H1 (cell line): ENCODE data around the gene HTR2B. TPM values are rescaled to one million over a fixed set of nuclear protein-coding genes. Genes with fewer than 3 reads are reported as not detected.

Experiments used
- CTCF ChIA-PET: fragments of 300-600 bp; sonication (Branson Sonifier 250); formaldehyde crosslinking; loops from one replicate; lab custom pipeline; 2021; ENCODE audit not compliant: partially characterized antibody; lab: Charles Lee
- POLR2A ChIA-PET: fragments of 300-600 bp; sonication (Branson Sonifier 250); formaldehyde crosslinking; loops from one replicate; lab custom pipeline; 2021; ENCODE audit warnings: inconsistent platforms; ENCODE audit not compliant: partially characterized antibody; lab: Charles Lee
- DNase-seq, 2 experiments: peaks; one replicate each; pipeline versions ENCODE4 v3.0.0 to v3.0.0-alpha.2; 2010 to 2022; ENCODE audit warnings: low spot score in 2 of 2, low read depth in 1 of 2, mixed read lengths in 1 of 2
- FAIRE-seq: peaks from 2 replicates; lab custom pipeline; 2011; peaks lifted over from hg19 to GRCh38; lab: Jason Lieb, UNC
- H2AFZ ChIP-seq: 2 replicates; pipeline ENCODE4 v1.8.1; 2012; ENCODE audit warnings: low read length, inconsistent platforms
- H2AK5ac ChIP-seq: 2 replicates; pipeline ENCODE4 v1.6.1; 2013; ENCODE audit warnings: low read depth, low read length
- H2BK120ac ChIP-seq: replicated peaks from 2 replicates; pipeline ENCODE3; 2013; ENCODE audit warnings: low read depth, low read length, inconsistent platforms
- H2BK12ac ChIP-seq: 2 replicates; pipeline ENCODE4 v1.6.1; 2013; ENCODE audit warnings: low read depth, low read length
- H2BK15ac ChIP-seq: 2 replicates; pipeline ENCODE4 v1.6.1; 2013; ENCODE audit warnings: low read length
- H2BK20ac ChIP-seq: 2 replicates; pipeline ENCODE4 v1.6.1; 2013; ENCODE audit warnings: low read length
- H2BK5ac ChIP-seq: 2 replicates; pipeline ENCODE4 v1.6.1; 2013; ENCODE audit warnings: low read depth, low read length
- H3K14ac ChIP-seq: 2 replicates; pipeline ENCODE4 v1.6.1; 2013; ENCODE audit warnings: inconsistent platforms; ENCODE audit not compliant: insufficient read length
- H3K18ac ChIP-seq: 2 replicates; pipeline ENCODE4 v1.6.1; 2013; ENCODE audit warnings: low read length; ENCODE audit errors: extremely low read depth
- H3K23ac ChIP-seq: 2 replicates; pipeline ENCODE4 v1.6.1; 2013; ENCODE audit warnings: inconsistent platforms; ENCODE audit not compliant: insufficient read length
- H3K23me2 ChIP-seq: 2 replicates; pipeline ENCODE4 v1.6.1; 2013; ENCODE audit warnings: low read depth, low read length
- H3K27ac ChIP-seq: 2 replicates; pipeline ENCODE4 v1.6.1; 2011; ENCODE audit warnings: low read depth, low read length, inconsistent platforms
- H3K27me3 ChIP-seq, 4 experiments: replicated peaks in 1 of 4; 1 replicate in 1 of 4; 2 replicates in 3 of 4; pipeline versions ENCODE4 v1.6.1 to v1.8.1; 2011 to 2013; ENCODE audit warnings: low read length in 3 of 4, mild to moderate bottlenecking in 3 of 4, inconsistent platforms in 2 of 4, mixed read lengths in 2 of 4, moderate library complexity in 1 of 4; ENCODE audit not compliant: control insufficient read depth in 3 of 4, insufficient read depth in 3 of 4; ENCODE audit errors: extremely low read depth in 1 of 4
- H3K36me3 ChIP-seq, 4 experiments: 2 replicates each; pipeline versions ENCODE4 v1.6.1 to v1.8.1; 2011 to 2013; ENCODE audit warnings: mild to moderate bottlenecking in 4 of 4, low read length in 3 of 4, moderate library complexity in 2 of 4, control low read depth in 1 of 4, inconsistent platforms in 1 of 4; ENCODE audit not compliant: insufficient read depth in 4 of 4, control insufficient read depth in 2 of 4
- H3K4ac ChIP-seq: replicated peaks from 2 replicates; pipeline ENCODE3; 2013; ENCODE audit warnings: low read length, low read depth, mixed read lengths, inconsistent platforms; ENCODE audit not compliant: insufficient read length
- H3K4me1 ChIP-seq, 4 experiments: replicated peaks in 1 of 4; 1 replicate in 1 of 4; 2 replicates in 3 of 4; pipeline versions ENCODE4 v1.6.1 to v1.8.1; 2011 to 2013; ENCODE audit warnings: low read length in 3 of 4, inconsistent platforms in 2 of 4, mixed read lengths in 1 of 4; ENCODE audit not compliant: insufficient read depth in 4 of 4, control insufficient read depth in 3 of 4
- H3K4me2 ChIP-seq, 2 experiments: 2 replicates each; pipeline versions ENCODE4 v1.6.1 to v1.8.1; 2011 to 2013; ENCODE audit warnings: low read depth in 2 of 2, low read length in 2 of 2, control low read depth in 1 of 2, inconsistent platforms in 1 of 2, mild to moderate bottlenecking in 1 of 2; ENCODE audit not compliant: insufficient read depth in 1 of 2
- H3K4me3 ChIP-seq, 4 experiments: fragments of 200-600, 300-600 bp in 1 of 4; sonication (generic), shearing (Covaris generic), sonication (Bioruptor Twin) in 1 of 4; 2 replicates each; pipeline versions ENCODE4 v1.5.1 to v1.8.1; 2011 to 2016; ENCODE audit warnings: low read length in 4 of 4, low read depth in 3 of 4, control low read depth in 2 of 4, inconsistent platforms in 2 of 4, mild to moderate bottlenecking in 2 of 4, mixed read lengths in 1 of 4, moderate library complexity in 1 of 4; ENCODE audit not compliant: insufficient read depth in 2 of 4; ENCODE audit errors: extremely low read depth in 1 of 4
- H3K56ac ChIP-seq: replicated peaks from 2 replicates; pipeline ENCODE3; 2013; ENCODE audit warnings: low read depth, mild to moderate bottlenecking, mixed read lengths, low read length, inconsistent platforms; ENCODE audit not compliant: insufficient read length
- H3K79me1 ChIP-seq: 2 replicates; pipeline ENCODE4 v1.6.1; 2013; ENCODE audit warnings: low read depth, low read length, control low read depth
- H3K79me2 ChIP-seq, 2 experiments: 2 replicates each; pipeline versions ENCODE4 v1.6.1 to v1.8.1; 2012 to 2013; ENCODE audit warnings: low read length in 2 of 2, mild to moderate bottlenecking in 2 of 2, inconsistent platforms in 1 of 2; ENCODE audit not compliant: insufficient read depth in 2 of 2, control insufficient read depth in 1 of 2
- H3K9ac ChIP-seq, 4 experiments: replicated peaks in 1 of 4; 1 replicate in 1 of 4; 2 replicates in 3 of 4; pipeline versions ENCODE4 v1.6.1 to v1.8.1; 2011 to 2013; ENCODE audit warnings: low read depth in 3 of 4, low read length in 3 of 4, control low read depth in 2 of 4, mild to moderate bottlenecking in 2 of 4, moderate library complexity in 2 of 4, inconsistent platforms in 1 of 4; ENCODE audit errors: extremely low read depth in 1 of 4
- H3K9me3 ChIP-seq, 2 experiments: 2 replicates each; pipeline versions ENCODE4 v1.6.1 to v1.8.1; 2012 to 2013; ENCODE audit warnings: mild to moderate bottlenecking in 2 of 2, moderate library complexity in 2 of 2, control low read depth in 1 of 2, inconsistent platforms in 1 of 2, low read depth in 1 of 2, low read length in 1 of 2, mixed read lengths in 1 of 2; ENCODE audit not compliant: insufficient read depth in 2 of 2
- H4K20me1 ChIP-seq, 2 experiments: replicated peaks in 1 of 2; 2 replicates each; pipeline versions ENCODE3 to v1.8.1; 2011 to 2013; ENCODE audit warnings: inconsistent platforms in 2 of 2, low read length in 2 of 2, mild to moderate bottlenecking in 1 of 2; ENCODE audit not compliant: insufficient read depth in 2 of 2, control insufficient read depth in 1 of 2
- H4K5ac ChIP-seq: 2 replicates; pipeline ENCODE4 v1.6.1; 2013; ENCODE audit warnings: low read length, low read depth, mixed read lengths, inconsistent platforms; ENCODE audit not compliant: insufficient read length
- H4K8ac ChIP-seq: 2 replicates; pipeline ENCODE4 v1.8.0; 2013; ENCODE audit warnings: mild to moderate bottlenecking, moderate library complexity, low read length, inconsistent platforms; ENCODE audit not compliant: insufficient read depth; ENCODE audit errors: extremely low read depth
- H4K91ac ChIP-seq: replicated peaks from 2 replicates; pipeline ENCODE3; 2013; ENCODE audit warnings: low read length, mixed read lengths, inconsistent platforms; ENCODE audit not compliant: insufficient read length
- CEBPB ChIP-seq: IDR thresholded peaks from 2 replicates; pipeline ENCODE4 v1.6.1; 2012; ENCODE audit warnings: low read depth, low read length
- POLR2AphosphoS5 ChIP-seq: IDR thresholded peaks from 2 replicates; pipeline ENCODE4 v1.6.1; 2011; ENCODE audit warnings: low read depth, low read length
- SP2 ChIP-seq: IDR thresholded peaks from 2 replicates; pipeline ENCODE4 v1.6.1; 2012; ENCODE audit warnings: mild to moderate bottlenecking, low read length, inconsistent platforms
- WGBS, 2 experiments: shearing (Covaris generic) in 1 of 2; methylation state at CpG; one replicate each; pipeline versions ENCODE4 v1.1.6 to v1.1.7; 2013 to 2015; ENCODE audit warnings: low lambda C conversion rate in 2 of 2, mixed read lengths in 2 of 2, inconsistent platforms in 1 of 2, low coverage in 1 of 2, missing lambda C conversion rate in 1 of 2; ENCODE audit not compliant: insufficient replicate concordance in 2 of 2, insufficient coverage in 1 of 2, insufficient read length in 1 of 2; ENCODE audit errors: extremely low coverage in 1 of 2, missing lambda C conversion rate in 1 of 2; 5-methylcytosine and 5-hydroxymethylcytosine counted together
- polyA plus RNA-seq, 7 experiments: library from polyadenylated mRNA; depleted of rRNA in 3 of 7; stranded (reverse) in 5 of 7; unstranded in 2 of 7; fragments of >200 nt in 5 of 7; fragments of 200-250 nt in 2 of 7; gene quantifications; 1 replicate in 5 of 7; 2 replicates in 1 of 7; 4 replicates in 1 of 7; pipeline versions ENCODE4 v1.2.1 to v1.2.3, GENCODE V29; 2011 to 2013; ENCODE audit warnings: missing spikeins in 2 of 7, mixed read lengths in 2 of 7
- total RNA-seq: library from RNA; stranded (reverse); fragmentation: NEBNext Ultra II Directional; extraction: Animal tissue kit (Norgen Biotek cat#: 25700); gene quantifications from 2 replicates; pipeline ENCODE4 v1.2.1, GENCODE V29; 2021

Gene HTR2B
- total and polyA plus RNA-seq, 2 of the 8 experiments (the other 6 are each of a cell fraction or from before 2014, with no cell fraction given) = not detected

- WGBS, 2 experiments = 87% methylated on average over 1 of the region's 1 CpG; no CpG with 5 or more reads in 1 of the 2 experiments
- Histone ChIP-seq H2BK20ac (no peak overlapping the region), H3K4ac (no peak overlapping the region), H3K56ac (no peak overlapping the region), H3K79me2 (peaks cover 0 to 16% of the 10 kb centered on the region in 2 experiments; a peak in 2 of 4 replicates), H4K8ac (no peak overlapping the region), H3K9me3 (no peaks in the 10 kb centered on the region), H3K79me1 (no peaks in the 10 kb centered on the region), H3K23ac (no peak overlapping the region), H2BK12ac (no peak overlapping the region), H4K20me1 (no peaks in the 10 kb centered on the region), H2BK120ac (no peak overlapping the region), H3K4me2 (no peak overlapping the region), H2BK15ac (no peak overlapping the region), H2AFZ (no peak overlapping the region), H3K27ac (no peak overlapping the region), H3K27me3 (no peaks in the 10 kb centered on the region), H3K36me3 (no peaks in the 10 kb centered on the region), H2AK5ac (no peak overlapping the region), H3K18ac (no peak overlapping the region), H3K4me1 (no peaks in the 10 kb centered on the region; a peak in 1 of 7 replicates), H4K5ac (no peak overlapping the region), H3K4me3 (no peak overlapping the region), H3K14ac (no peak overlapping the region), H4K91ac (no peak overlapping the region), H2BK5ac (no peak overlapping the region), H3K9ac (no peak overlapping the region), H3K23me2 (no peaks in the 10 kb centered on the region)
- FAIRE-seq (no peak), DNase-seq (no peak)
- ChIA-PET POLR2A (no interaction called here), CTCF (no interaction called here)
- TF ChIP-seq CEBPB (0 out of 2 replicates have a peak, but pooled peaks have one; percentile 31), POLR2AphosphoS5 (no peak), SP2 (no peak)
Measured at GRCh38 chr2:231132129-231132528, 7.3 kb upstream of the HTR2B start.
